Activated naive CD4-positive, alpha-beta T cell treated with anti-CD3 and anti-CD28 coated beads, Interleukin-2, amount 10 ng/mL, durations not matched to agents 7 days and 5 days (primary cell): Measurements from ENCODE around the gene SEC14L1.
"Not testable (repeated sequence)": the region's sequence is repeated elsewhere in the genome, so short reads cannot be mapped to it uniquely, and the experiment has no call there.

Experiments used
- CTCF ChIA-PET: fragments of 350-600 bp; sonication (Branson Sonifier 250); formaldehyde crosslinking; loops from one replicate; lab custom pipeline; 2021; ENCODE audit warnings: antibody characterized with exemption; lab: Charles Lee
- DNase-seq: peaks from one replicate; pipeline ENCODE4 v3.0.0-alpha.2; 2020
- H3K27ac Mint-ChIP-seq: one replicate; pipeline ENCODE4 v1.8.0; 2021; ENCODE audit warnings: mild to moderate bottlenecking, moderate library complexity, mixed read lengths
- H3K27me3 Mint-ChIP-seq: one replicate; pipeline ENCODE4 v1.8.0; 2021; ENCODE audit warnings: mild to moderate bottlenecking, mixed read lengths
- H3K36me3 Mint-ChIP-seq: one replicate; pipeline ENCODE4 v1.8.0; 2021; ENCODE audit warnings: mixed read lengths
- H3K4me1 Mint-ChIP-seq: one replicate; pipeline ENCODE4 v1.8.0; 2021; ENCODE audit warnings: mixed read lengths
- H3K4me3 Mint-ChIP-seq: one replicate; pipeline ENCODE4 v1.8.0; 2021; ENCODE audit warnings: mild to moderate bottlenecking, moderate library complexity, mixed read lengths
- H3K9me3 Mint-ChIP-seq: one replicate; pipeline ENCODE4 v1.8.0; 2021; ENCODE audit warnings: mixed read lengths

Gene SEC14L1

DNA sequence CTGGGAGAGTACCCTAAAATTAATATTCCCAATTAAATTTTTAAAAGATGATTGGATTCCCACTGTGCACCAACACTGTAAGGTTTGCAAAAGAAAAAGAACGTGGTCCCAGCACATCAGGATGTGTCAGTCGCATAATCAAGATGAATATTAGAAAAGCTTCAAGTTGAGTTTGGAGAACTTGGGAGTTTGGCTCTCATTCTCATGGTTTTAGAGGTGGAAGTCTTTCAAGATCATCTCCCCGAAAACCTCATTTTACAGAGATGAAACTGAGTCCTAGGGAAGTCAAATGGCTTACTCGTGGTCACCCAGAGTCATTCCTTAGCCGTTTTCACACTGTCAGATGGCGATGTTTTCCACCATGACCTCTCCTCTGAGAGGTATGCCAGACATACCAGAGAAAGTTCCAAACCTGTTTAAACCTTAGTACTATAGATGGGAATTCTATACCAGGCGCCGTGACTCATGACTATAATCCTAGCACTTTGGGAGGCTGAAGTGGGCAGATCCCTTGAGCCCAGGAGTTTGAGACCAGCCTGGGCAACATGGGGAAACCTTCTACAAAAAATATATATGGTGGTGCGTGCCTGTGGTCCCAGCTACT is 1.2 kb downstream of the SEC14L1 start:
- Mint-ChIP-seq H3K9me3 (peaks cover 18% of the 10 kb centered on the region), H3K27ac (peak overlapping the region; percentile 93), H3K4me3 (peak overlapping the region; percentile 90), H3K36me3 (peaks cover 66% of the 10 kb centered on the region), H3K4me1 (peaks cover 76% of the 10 kb centered on the region), H3K27me3 (no peaks in the 10 kb centered on the region)
- DNase-seq: no peak
- CTCF ChIA-PET: interaction anchor here (1.0 to 2.4 kb wide), 2 partner anchors 55 to 106 kb away, joined by 4 to 7 read pairs; no protein-coding TSS in a partner anchor

DNA sequence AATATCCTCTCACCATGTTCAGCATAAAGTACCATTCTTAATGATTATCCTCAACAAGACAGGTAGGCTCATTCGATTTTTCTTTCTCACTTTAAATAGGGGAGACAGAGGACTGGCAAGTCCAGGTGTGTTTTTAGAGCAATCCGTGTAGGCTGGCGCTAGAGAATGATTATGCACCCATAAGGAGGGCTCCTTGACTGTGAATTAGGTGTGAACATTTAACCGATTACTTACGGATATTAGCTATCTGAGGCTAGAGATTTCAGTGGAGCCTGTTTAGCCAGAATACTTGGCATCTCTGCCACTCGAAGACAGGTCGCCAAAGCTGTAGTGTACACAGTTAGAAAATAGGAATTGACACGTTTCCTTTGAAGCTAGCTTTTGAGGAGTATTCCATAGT is 1.9 kb downstream of the SEC14L1 start:
- Mint-ChIP-seq H3K27me3 (no peaks in the 10 kb centered on the region), H3K36me3 (peaks cover 67% of the 10 kb centered on the region), H3K27ac (peak overlapping the region; percentile 60), H3K4me1 (peaks cover 77% of the 10 kb centered on the region), H3K9me3 (peaks cover 10% of the 10 kb centered on the region), H3K4me3 (peak overlapping the region; percentile 90)
- no peak for DNase-seq
- CTCF ChIA-PET: interaction anchor here (1.0 kb wide), 1 partner anchor 105 kb away, joined by 4 read pairs; no protein-coding TSS in a partner anchor

DNA sequence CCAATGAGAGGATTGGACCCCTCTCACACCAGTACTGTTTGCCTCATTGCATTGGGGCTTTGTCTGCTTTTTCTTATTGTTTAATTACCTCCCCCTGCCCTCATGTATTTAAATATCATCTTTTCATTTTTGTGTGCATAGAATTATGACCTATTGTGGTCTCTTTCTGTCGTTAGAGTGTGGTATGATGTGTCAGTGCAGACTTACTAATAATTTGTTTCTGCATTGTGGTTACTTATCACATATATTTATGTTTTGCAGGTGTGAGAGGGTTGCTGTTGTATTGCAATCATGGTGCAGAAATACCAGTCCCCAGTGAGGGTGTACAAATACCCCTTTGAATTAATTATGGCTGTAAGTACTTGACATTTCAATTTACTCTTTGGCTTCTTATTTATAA is 2.5 kb downstream of the SEC14L1 start:
- Mint-ChIP-seq H3K4me3 (peak overlapping the region; percentile 31), H3K36me3 (peaks cover 64% of the 10 kb centered on the region), H3K9me3 (peaks cover 5% of the 10 kb centered on the region), H3K27ac (no peak overlapping the region), H3K27me3 (no peaks in the 10 kb centered on the region), H3K4me1 (peaks cover 74% of the 10 kb centered on the region)
- no peak for DNase-seq
- CTCF ChIA-PET: interaction anchor here (1.0 kb wide), 1 partner anchor 104 kb away, joined by 4 read pairs; no protein-coding TSS in a partner anchor

DNA sequence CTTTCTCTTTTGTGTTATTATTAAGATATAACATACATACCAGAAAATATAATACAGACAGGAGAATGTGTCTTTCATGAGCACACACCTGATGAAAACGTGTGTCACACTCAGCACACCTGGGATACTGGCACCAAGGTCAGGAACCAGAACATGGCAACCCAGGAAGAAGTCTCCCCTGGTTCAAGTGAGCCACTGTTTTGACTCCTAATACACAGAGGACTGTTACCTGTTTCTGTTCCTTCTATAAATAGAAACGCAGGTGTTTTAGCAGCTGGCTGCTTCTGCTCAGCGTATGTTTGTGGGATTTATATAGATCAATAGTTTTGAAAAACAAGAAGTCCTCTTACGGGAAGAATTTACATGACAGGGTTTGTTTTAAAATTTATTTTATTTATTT is 3.5 kb downstream of the SEC14L1 start:
- no peak for DNase-seq
- peaks cover 3% of the 10 kb centered on the region for H3K9me3 Mint-ChIP-seq
- no peaks in the 10 kb centered on the region for H3K27me3 Mint-ChIP-seq
- CTCF ChIA-PET: no interaction called here
- H3K36me3 Mint-ChIP-seq: peaks cover 71% of the 10 kb centered on the region
- H3K4me3 Mint-ChIP-seq: no peak overlapping the region
- peaks cover 75% of the 10 kb centered on the region for H3K4me1 Mint-ChIP-seq
- no peak overlapping the region for H3K27ac Mint-ChIP-seq

DNA sequence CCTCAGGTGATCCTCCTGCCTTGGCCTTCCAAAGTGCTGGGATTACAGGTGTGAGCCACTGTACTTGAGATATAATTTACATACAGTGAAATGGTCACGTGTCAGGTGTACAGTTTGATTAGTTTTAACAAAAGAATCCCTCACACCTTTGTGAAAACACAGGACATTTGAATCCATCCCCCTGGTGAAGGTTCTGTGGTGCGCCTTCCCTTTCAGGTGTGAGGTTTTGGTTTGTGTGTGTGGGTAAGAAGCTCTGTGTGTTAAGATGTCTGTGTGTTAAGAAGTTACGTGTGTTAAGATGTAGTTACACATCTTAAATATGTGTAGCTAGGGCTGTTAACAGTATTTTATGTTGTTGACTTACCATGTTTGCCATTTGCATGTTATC is 4.4 kb downstream of the SEC14L1 start:
- Mint-ChIP-seq H3K4me3 (no peak overlapping the region), H3K27ac (peak overlapping the region; percentile 66), H3K4me1 (peaks cover 68% of the 10 kb centered on the region), H3K27me3 (no peaks in the 10 kb centered on the region), H3K36me3 (peaks cover 69% of the 10 kb centered on the region), H3K9me3 (no peaks in the 10 kb centered on the region)
- no peak for DNase-seq
- CTCF ChIA-PET: no interaction called here

DNA sequence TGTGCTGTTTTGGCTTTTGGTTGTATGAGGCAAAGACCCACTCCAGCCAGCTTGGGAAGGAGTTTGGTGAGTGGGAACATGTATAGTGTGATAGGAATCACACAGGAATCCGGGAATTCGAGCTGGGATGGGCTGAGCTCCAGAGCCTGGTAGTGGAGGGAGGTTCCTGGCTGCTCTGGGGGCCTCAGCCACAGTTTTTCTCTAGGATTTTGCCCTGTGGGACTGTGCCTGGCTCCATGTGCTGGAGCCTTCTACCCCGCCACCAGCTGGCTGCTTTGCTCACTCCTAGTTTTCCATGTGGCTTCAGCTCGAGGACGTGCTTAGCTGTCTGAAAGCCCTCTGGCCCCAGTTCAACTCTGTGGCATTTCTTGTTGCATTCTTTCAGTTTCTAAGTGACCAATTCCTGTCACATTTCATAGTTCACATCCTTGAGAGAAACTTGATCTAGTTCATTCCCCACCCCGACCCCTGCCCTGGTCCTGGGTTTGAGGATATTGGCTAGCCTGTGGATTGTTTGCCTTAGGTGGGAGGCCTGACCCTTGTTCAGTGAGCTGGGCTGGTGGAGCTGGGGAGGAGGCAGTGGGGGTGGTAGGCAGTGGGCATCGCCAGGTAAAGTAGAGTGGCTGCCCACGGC is 5.0 kb downstream of the SEC14L1 start:
- Mint-ChIP-seq H3K36me3 (peaks cover 74% of the 10 kb centered on the region), H3K27me3 (no peaks in the 10 kb centered on the region), H3K27ac (peak overlapping the region; percentile 70), H3K4me3 (no peak overlapping the region), H3K4me1 (peaks cover 68% of the 10 kb centered on the region), H3K9me3 (no peaks in the 10 kb centered on the region)
- no peak for DNase-seq
- CTCF ChIA-PET: interaction anchor here (0.7 kb wide), 1 partner anchor 102 kb away, joined by 4 read pairs; no protein-coding TSS in a partner anchor

DNA sequence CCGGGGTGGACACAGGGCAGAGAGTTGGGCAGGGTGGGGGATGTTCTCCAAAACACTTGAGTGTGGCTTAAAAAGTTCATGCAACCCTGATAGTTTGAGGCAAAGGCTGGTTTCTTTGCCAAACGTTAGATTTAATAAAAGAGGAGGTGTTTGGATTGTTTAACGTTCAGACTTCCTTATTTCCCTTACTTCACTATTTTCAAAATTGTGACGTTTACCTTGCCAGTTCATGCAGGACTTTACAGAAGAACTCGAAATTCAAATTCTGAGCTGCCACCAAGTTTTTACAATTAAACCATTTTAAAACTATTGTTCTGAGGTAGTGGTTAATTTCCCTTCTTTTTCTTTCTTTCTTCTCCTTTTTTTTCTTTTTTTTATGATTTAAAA is 5.5 kb downstream of the SEC14L1 start:
- H3K4me1 Mint-ChIP-seq: peaks cover 68% of the 10 kb centered on the region
- no peak for DNase-seq
- no peaks in the 10 kb centered on the region for H3K9me3 Mint-ChIP-seq
- no peaks in the 10 kb centered on the region for H3K27me3 Mint-ChIP-seq
- H3K4me3 Mint-ChIP-seq: no peak overlapping the region
- peak overlapping the region; percentile 70 for H3K27ac Mint-ChIP-seq
- H3K36me3 Mint-ChIP-seq: peaks cover 78% of the 10 kb centered on the region
- CTCF ChIA-PET: interaction anchor here (0.7 kb wide), 1 partner anchor 102 kb away, joined by 4 read pairs; no protein-coding TSS in a partner anchor

DNA sequence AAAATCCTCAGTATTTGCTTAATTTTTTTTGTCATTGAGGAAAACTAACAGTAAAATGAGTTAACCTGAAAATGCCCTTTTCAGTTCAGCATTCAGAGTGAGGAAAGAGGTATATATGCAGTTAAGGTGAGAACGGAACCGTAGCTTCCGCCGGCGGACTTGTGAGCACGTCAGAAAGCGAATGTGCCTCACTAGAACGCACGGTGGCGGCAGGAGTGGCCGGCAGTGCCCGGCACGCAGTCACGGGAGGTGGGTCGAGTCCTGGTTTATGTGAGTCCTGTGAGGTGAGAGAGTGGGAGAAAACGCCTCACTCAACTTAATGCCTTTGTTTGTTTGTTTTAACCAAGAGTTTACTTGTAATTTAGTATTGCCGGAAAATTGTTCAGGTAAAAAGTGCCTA is 6.1 kb downstream of the SEC14L1 start:
- Mint-ChIP-seq H3K36me3 (peaks cover 74% of the 10 kb centered on the region), H3K4me3 (peak overlapping the region; percentile 10), H3K27ac (peak overlapping the region; percentile 30), H3K27me3 (no peaks in the 10 kb centered on the region), H3K4me1 (peaks cover 63% of the 10 kb centered on the region), H3K9me3 (no peaks in the 10 kb centered on the region)
- no peak for DNase-seq
- CTCF ChIA-PET: no interaction called here

DNA sequence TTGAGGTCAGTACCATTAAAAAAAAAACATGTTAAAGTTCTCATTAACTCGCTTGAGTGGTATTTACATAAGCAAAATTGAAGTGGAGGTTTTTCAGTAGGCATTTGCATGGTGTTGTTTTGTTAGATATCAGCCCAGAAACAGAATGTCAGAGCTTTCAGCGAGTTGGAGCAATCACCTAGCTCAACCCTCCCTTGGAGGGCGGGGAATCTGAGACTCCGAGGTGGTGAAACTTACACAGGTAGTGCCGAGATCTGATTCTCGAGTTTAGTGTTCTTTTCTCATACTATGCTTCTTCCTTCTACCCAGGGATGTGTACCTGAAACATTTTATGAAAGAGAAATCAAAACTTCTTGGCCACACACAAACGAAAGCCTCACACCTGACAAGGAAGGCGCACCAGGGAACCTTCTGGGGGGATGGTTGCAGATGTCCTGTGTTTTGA is 6.6 kb downstream of the SEC14L1 start:
- DNase-seq: no peak
- H3K4me3 Mint-ChIP-seq: no peak overlapping the region
- H3K4me1 Mint-ChIP-seq: peaks cover 59% of the 10 kb centered on the region
- H3K27ac Mint-ChIP-seq: peak overlapping the region; percentile 62
- CTCF ChIA-PET: interaction anchor here (0.6 kb wide), 1 partner anchor 30 kb away, joined by 3 read pairs; no protein-coding TSS in a partner anchor
- H3K27me3 Mint-ChIP-seq: no peaks in the 10 kb centered on the region
- peaks cover 71% of the 10 kb centered on the region for H3K36me3 Mint-ChIP-seq
- H3K9me3 Mint-ChIP-seq: no peaks in the 10 kb centered on the region

DNA sequence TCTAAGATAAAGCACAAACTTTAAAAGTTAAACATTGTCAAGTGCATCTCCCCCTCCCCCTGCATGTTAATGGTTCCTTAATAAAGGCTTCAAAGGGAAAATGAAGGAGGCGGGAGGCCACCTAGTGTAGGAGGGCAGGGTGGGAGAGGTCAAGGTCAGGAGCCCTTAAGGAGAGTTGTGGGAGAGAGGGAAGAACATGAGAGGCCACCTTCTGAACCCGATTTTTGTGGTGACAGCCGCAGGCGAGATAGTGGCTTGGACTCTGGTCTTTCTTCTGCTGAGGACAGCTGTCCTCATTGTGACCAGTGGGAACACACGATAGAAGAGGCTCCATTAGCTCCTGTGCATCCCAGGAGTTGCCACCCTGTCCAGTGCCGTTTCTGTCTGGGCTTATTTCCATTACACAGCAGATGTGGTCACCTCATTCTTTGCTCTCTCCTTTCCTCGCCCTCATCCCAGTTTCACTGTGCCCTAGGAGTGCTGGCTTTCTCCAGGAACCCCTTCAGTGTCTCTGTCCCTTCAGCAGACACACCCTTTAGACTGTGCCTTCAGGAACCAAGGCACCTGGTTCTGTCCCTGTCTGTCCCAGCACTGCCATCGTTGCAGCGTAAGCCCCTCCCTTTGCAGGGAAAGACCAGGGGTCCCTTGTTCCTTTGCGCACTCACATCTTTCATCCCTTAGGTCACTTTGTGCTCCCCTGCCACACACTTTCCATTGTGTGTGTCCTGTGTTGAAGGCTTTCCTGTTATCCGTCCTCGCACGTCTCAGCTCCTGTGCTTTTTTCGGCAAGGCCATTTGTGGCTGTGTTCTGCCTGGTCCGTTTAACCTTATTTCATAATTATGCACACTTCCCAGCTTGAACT is 7.5 kb downstream of the SEC14L1 start:
- peaks cover 67% of the 10 kb centered on the region for H3K36me3 Mint-ChIP-seq
- H3K9me3 Mint-ChIP-seq: no peaks in the 10 kb centered on the region
- peaks cover 51% of the 10 kb centered on the region for H3K4me1 Mint-ChIP-seq
- CTCF ChIA-PET: no interaction called here
- no peak for DNase-seq
- no peak overlapping the region for H3K4me3 Mint-ChIP-seq
- H3K27me3 Mint-ChIP-seq: no peaks in the 10 kb centered on the region
- H3K27ac Mint-ChIP-seq: no peak overlapping the region

DNA sequence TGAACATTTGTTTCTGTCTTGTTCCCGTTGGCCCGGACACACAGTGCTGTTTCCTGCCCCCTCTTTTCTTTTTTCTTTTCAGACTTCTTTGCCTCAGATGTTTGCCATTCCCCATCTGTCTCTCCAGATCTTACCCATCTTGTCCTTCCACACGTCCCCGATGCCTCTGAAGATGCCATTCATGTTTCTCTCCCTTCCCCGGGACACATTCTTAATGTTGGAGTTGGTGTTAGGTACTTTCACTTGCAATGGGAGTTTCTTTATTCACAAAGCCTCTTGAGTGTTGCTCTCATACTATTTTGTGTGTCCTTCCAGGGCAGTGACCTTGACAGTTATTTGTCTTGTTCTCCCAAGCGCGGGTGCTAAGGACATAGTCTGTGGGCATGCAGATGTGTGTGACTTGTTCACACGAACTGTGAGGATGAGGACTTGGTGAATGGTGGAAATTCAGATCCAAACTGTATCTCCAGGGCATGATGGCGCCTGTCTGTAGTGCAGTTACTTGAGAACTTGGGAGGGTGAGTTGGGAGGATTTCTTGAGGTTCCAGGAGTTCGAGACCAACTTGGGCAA is 8.3 kb downstream of the SEC14L1 start:
- DNase-seq: no peak
- H3K27ac Mint-ChIP-seq: no peak overlapping the region
- no peaks in the 10 kb centered on the region for H3K27me3 Mint-ChIP-seq
- peaks cover 44% of the 10 kb centered on the region for H3K4me1 Mint-ChIP-seq
- no peaks in the 10 kb centered on the region for H3K9me3 Mint-ChIP-seq
- H3K4me3 Mint-ChIP-seq: no peak overlapping the region
- peaks cover 60% of the 10 kb centered on the region for H3K36me3 Mint-ChIP-seq
- CTCF ChIA-PET: no interaction called here

DNA sequence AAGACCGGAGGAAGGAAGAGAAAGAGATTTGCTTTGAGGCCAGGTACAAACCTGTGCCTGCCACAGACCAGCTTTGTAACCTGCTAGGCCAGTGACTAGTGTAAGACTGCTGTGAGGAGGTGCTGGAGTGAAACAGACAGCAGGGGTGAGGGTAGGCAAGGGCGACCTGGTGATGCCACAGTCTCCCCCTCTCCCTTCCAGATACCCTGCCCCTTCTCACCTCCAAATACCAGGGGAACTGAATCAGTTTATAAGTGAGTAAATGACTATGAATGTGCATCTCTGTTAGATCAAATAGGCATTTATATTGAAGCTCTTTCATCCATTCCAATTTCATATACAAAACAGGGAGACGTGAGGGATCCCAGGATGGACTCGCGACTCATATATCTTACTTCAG is 9.4 kb downstream of the SEC14L1 start:
- H3K4me1 Mint-ChIP-seq: peaks cover 39% of the 10 kb centered on the region
- H3K9me3 Mint-ChIP-seq: no peaks in the 10 kb centered on the region
- no peak overlapping the region for H3K4me3 Mint-ChIP-seq
- no peak for DNase-seq
- H3K27me3 Mint-ChIP-seq: no peaks in the 10 kb centered on the region
- peaks cover 52% of the 10 kb centered on the region for H3K36me3 Mint-ChIP-seq
- H3K27ac Mint-ChIP-seq: no peak overlapping the region
- CTCF ChIA-PET: no interaction called here

DNA sequence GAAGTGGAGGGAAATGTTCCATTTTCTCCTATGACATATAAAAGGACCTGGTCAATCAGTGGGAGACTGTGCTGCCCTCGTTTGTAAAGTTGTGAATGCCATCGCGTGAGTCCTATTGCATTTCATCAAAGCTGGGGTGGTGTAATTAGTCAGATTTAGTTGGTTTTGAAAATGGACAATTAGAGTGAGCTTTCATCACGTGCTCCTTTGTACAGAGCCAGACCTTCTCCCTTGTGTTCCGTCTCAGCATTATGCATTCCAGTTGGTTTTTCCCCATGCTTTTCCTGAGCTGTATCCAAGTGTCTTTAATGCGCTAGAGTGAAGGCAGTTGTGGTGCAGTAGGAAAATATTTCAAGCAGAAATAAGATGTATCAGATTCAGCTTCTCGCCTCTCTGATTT is 10.4 kb downstream of the SEC14L1 start:
- H3K4me3 Mint-ChIP-seq: no peak overlapping the region
- no peak for DNase-seq
- H3K27ac Mint-ChIP-seq: no peak overlapping the region
- H3K9me3 Mint-ChIP-seq: no peaks in the 10 kb centered on the region
- CTCF ChIA-PET: no interaction called here
- H3K4me1 Mint-ChIP-seq: peaks cover 37% of the 10 kb centered on the region
- peaks cover 43% of the 10 kb centered on the region for H3K36me3 Mint-ChIP-seq
- H3K27me3 Mint-ChIP-seq: no peaks in the 10 kb centered on the region

DNA sequence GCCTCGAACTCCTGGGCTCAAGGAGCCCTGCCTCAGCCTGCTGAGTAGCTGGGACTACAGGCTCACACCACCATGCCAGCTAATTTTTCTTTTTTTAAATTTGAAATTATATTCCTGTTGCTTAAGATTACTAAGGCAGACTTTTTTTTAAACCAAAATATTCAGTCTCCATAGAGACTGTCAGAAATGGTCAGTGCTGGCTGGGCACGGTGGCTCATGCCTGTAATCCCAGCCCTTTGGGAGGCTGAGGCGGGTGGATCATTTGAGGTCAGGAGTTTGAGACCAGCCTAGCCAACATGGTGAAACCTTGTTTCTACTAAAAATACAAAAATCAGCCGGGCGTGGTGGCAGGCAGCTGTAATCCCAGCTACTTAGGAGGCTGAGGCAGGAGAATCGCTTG is 11.3 kb downstream of the SEC14L1 start:
- H3K9me3 Mint-ChIP-seq, H3K27ac Mint-ChIP-seq, DNase-seq, H3K4me3 Mint-ChIP-seq, CTCF ChIA-PET, H3K27me3 Mint-ChIP-seq: not testable (repeated sequence)
- Mint-ChIP-seq H3K4me1 (peaks cover 30% of the 10 kb centered on the region), H3K36me3 (peaks cover 37% of the 10 kb centered on the region)
